Measurements from ENCODE around the gene ADAM22. TPM values are rescaled to one million over a fixed set of nuclear protein-coding genes. Genes with fewer than 3 reads are reported as not detected.

Gene ADAM22
- total and polyA plus RNA-seq, 7 experiments from 2014 or later: 0.79 to 7.1 (median 2.5) TPM

- POLR2A ChIA-PET: no interaction called here
- ATAC-seq (no peak), DNase-seq (no peak)
- Mint-ChIP-seq H3K27me3 (peaks cover 1 to 15% (median 3%) of the 10 kb centered on the region in 5 donors), H3K27ac (no peak overlapping the region), H3K36me3 (peaks cover 0 to 4% (median 0%) of the 10 kb centered on the region in 5 donors), H3K9me3 (peaks cover 0 to 4% (median 1%) of the 10 kb centered on the region in 11 donors), H3K4me1 (peaks cover 6 to 24% (median 20%) of the 10 kb centered on the region in 7 donors), H3K4me3 (no peak overlapping the region)
- CTCF ChIA-PET: no interaction called here
- Histone ChIP-seq H3K4me3 (ENCODE audit: low read length) (no peak overlapping the region), H3K27me3 (ENCODE audit: control insufficient read depth in 2 of 2, insufficient read depth in 2 of 2, low read length in 2 of 2) (peaks cover 0 to 4% of the 10 kb centered on the region in 2 donors), H3K4me1 (ENCODE audit: control insufficient read depth in 2 of 2, insufficient read depth in 2 of 2, low read length in 2 of 2) (peaks cover 8 to 9% of the 10 kb centered on the region in 2 donors), H3K27ac (ENCODE audit: low read depth, low read length) (no peak overlapping the region), H3K9me3 (ENCODE audit: control insufficient read depth in 2 of 3, low read length in 3 of 3) (no peaks in the 10 kb centered on the region), H3K36me3 (ENCODE audit: control insufficient read depth in 2 of 3, insufficient read depth in 3 of 3, low read length in 3 of 3) (peaks cover 0 to 4% (median 0%) of the 10 kb centered on the region in 3 experiments)
- intact Hi-C loops (cut with micrococcal nuclease): loop anchor here in 1 of 2 donors (5.0 kb wide), 1 partner anchor 1894 kb away; no protein-coding TSS in a partner anchor
Measured at GRCh38 chr7:88223265-88223664, 289.2 kb downstream of the ADAM22 start.

- no peaks in the 10 kb centered on the region for H3K9me3 ChIP-seq (ENCODE audit: control insufficient read depth in 2 of 3, low read length in 3 of 3)
- Mint-ChIP-seq H3K27ac (no peak overlapping the region), H3K9me3 (peaks cover 0 to 15% (median 11%) of the 10 kb centered on the region in 11 donors), H3K4me3 (no peak overlapping the region), H3K4me1 (peaks cover 0 to 13% (median 12%) of the 10 kb centered on the region in 7 donors), H3K27me3 (peaks cover 9 to 21% (median 12%) of the 10 kb centered on the region in 5 donors), H3K36me3 (peaks cover 0 to 4% (median 0%) of the 10 kb centered on the region in 5 donors)
- H3K27ac ChIP-seq (ENCODE audit: low read depth, low read length): no peak overlapping the region
- ChIA-PET CTCF (no interaction called here), POLR2A (no interaction called here)
- no peak overlapping the region for H3K4me3 ChIP-seq (ENCODE audit: low read length)
- H3K4me1 ChIP-seq (ENCODE audit: control insufficient read depth in 2 of 2, insufficient read depth in 2 of 2, low read length in 2 of 2): peaks cover 5 to 8% of the 10 kb centered on the region in 2 donors
- peaks cover 0 to under 1% (median 0%) of the 10 kb centered on the region in 3 experiments for H3K36me3 ChIP-seq (ENCODE audit: control insufficient read depth in 2 of 3, insufficient read depth in 3 of 3, low read length in 3 of 3)
- intact Hi-C loops (cut with micrococcal nuclease): loop anchor here in 1 of 2 donors (5.0 kb wide), 1 partner anchor 1893 kb away; no protein-coding TSS in a partner anchor
- ATAC-seq (no peak), DNase-seq (no peak)
- H3K27me3 ChIP-seq (ENCODE audit: control insufficient read depth in 2 of 2, insufficient read depth in 2 of 2, low read length in 2 of 2): peaks cover 0 to 4% of the 10 kb centered on the region in 2 donors
Measured at GRCh38 chr7:88224601-88225275, 290.7 kb downstream of the ADAM22 start.

DNA sequence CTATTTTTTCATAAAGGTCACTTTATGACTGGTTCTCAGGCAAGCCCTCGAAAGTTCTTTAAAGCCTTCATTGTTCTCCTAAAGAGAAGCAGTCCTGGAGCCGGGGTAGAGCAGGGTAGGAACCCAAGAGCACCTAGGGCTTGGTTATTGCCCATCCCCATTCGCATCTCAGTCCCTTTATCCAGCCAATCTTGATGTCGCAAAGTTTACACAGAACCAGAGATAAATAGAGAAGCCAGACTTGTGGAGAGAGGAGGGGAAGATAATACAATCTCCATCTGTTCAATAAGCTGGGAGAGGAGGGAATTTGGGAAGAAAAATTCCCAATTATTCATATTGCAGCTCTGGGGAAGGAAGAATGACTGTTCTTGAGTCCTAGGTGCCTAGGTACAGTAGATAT is 292.1 kb downstream of the ADAM22 start:
- no peaks in the 10 kb centered on the region for H3K36me3 ChIP-seq (ENCODE audit: control insufficient read depth in 2 of 3, insufficient read depth in 3 of 3, low read length in 3 of 3)
- H3K27me3 ChIP-seq (ENCODE audit: control insufficient read depth in 2 of 2, insufficient read depth in 2 of 2, low read length in 2 of 2): peaks cover 0 to 4% of the 10 kb centered on the region in 2 donors
- H3K9me3 Mint-ChIP-seq: peaks cover 2 to 15% (median 11%) of the 10 kb centered on the region in 11 donors
- peaks cover 12 to 26% (median 18%) of the 10 kb centered on the region in 5 donors for H3K27me3 Mint-ChIP-seq
- H3K4me1 ChIP-seq (ENCODE audit: control insufficient read depth in 2 of 2, insufficient read depth in 2 of 2, low read length in 2 of 2): no peaks in the 10 kb centered on the region
- no peak overlapping the region for H3K27ac ChIP-seq (ENCODE audit: low read depth, low read length)
- H3K27ac Mint-ChIP-seq: no peak overlapping the region
- no peak overlapping the region for H3K4me3 Mint-ChIP-seq
- no peak for ATAC-seq
- H3K9me3 ChIP-seq (ENCODE audit: control insufficient read depth in 2 of 3, low read length in 3 of 3): no peaks in the 10 kb centered on the region
- H3K4me3 ChIP-seq (ENCODE audit: low read length): no peak overlapping the region
- intact Hi-C loops (cut with micrococcal nuclease): no loop called here
- peaks cover 0 to 4% (median 0%) of the 10 kb centered on the region in 5 donors for H3K36me3 Mint-ChIP-seq
- ChIA-PET POLR2A (no interaction called here), CTCF (no interaction called here)
- no peak for DNase-seq
- H3K4me1 Mint-ChIP-seq: peaks cover 0 to 2% (median 1%) of the 10 kb centered on the region in 7 donors

DNA sequence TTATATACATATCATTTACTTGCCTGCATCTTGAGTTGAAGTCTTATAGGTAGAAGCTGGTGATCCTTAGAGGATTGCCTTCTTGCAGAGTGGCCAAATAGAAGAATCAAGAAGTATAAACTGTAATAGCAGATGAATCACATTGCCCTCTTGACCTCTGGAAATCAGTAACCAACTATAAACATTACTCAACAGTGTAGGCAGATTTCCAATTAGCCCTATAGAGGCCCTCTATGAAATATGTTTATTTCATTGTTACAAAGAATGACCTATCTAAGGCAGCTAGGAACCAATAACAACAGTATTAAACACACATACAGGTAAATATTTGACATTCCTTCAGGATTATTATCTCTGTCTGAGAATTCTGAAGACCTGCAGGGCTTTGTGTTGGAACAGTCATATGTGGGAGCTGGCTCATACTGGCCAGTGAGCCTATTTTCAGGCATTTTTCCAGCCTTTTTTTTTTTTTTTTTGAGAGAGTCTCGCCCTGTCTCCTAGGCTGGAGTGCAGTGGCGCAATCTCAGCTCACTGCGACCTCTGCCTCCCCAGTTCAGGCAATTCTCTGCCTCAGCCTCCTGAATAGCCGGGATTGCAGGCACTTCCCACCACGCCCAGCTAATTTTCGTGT is 292.9 kb downstream of the ADAM22 start:
- CTCF ChIA-PET: no interaction called here
- no peaks in the 10 kb centered on the region for H3K4me1 Mint-ChIP-seq
- no peak overlapping the region for H3K27ac ChIP-seq (ENCODE audit: low read depth, low read length)
- DNase-seq (no peak), ATAC-seq (peak; percentile 37)
- no peak overlapping the region for H3K27ac Mint-ChIP-seq
- POLR2A ChIA-PET: no interaction called here
- H3K9me3 Mint-ChIP-seq: peaks cover 2 to 15% (median 11%) of the 10 kb centered on the region in 11 donors
- no peak overlapping the region for H3K4me3 Mint-ChIP-seq
- peaks cover 0 to 4% of the 10 kb centered on the region in 2 donors for H3K27me3 ChIP-seq (ENCODE audit: control insufficient read depth in 2 of 2, insufficient read depth in 2 of 2, low read length in 2 of 2)
- peaks cover 0 to 4% (median 0%) of the 10 kb centered on the region in 5 donors for H3K36me3 Mint-ChIP-seq
- intact Hi-C loops (cut with micrococcal nuclease): no loop called here
- H3K4me3 ChIP-seq (ENCODE audit: low read length): no peak overlapping the region
- peaks cover 12 to 29% (median 26%) of the 10 kb centered on the region in 5 donors for H3K27me3 Mint-ChIP-seq
- H3K36me3 ChIP-seq (ENCODE audit: control insufficient read depth in 2 of 3, insufficient read depth in 3 of 3, low read length in 3 of 3): no peaks in the 10 kb centered on the region
- H3K9me3 ChIP-seq (ENCODE audit: control insufficient read depth in 2 of 3, low read length in 3 of 3): no peaks in the 10 kb centered on the region
- no peaks in the 10 kb centered on the region for H3K4me1 ChIP-seq (ENCODE audit: control insufficient read depth in 2 of 2, insufficient read depth in 2 of 2, low read length in 2 of 2)

GRCh38 chr7:88229302-88229995 is 295.4 kb downstream of the ADAM22 start:
- ChIA-PET CTCF (no interaction called here), POLR2A (interaction anchor here (0.8 kb wide), 1 partner anchor 9 kb away, joined by 3 read pairs; no protein-coding TSS in a partner anchor)
- no peaks in the 10 kb centered on the region for H3K4me1 Mint-ChIP-seq
- Histone ChIP-seq H3K4me1 (ENCODE audit: control insufficient read depth in 2 of 2, insufficient read depth in 2 of 2, low read length in 2 of 2) (no peaks in the 10 kb centered on the region), H3K27ac (ENCODE audit: low read depth, low read length) (no peak overlapping the region), H3K27me3 (ENCODE audit: control insufficient read depth in 2 of 2, insufficient read depth in 2 of 2, low read length in 2 of 2) (no peaks in the 10 kb centered on the region), H3K9me3 (ENCODE audit: control insufficient read depth in 2 of 3, low read length in 3 of 3) (no peaks in the 10 kb centered on the region), H3K36me3 (ENCODE audit: control insufficient read depth in 2 of 3, insufficient read depth in 3 of 3, low read length in 3 of 3) (no peaks in the 10 kb centered on the region), H3K4me3 (ENCODE audit: low read length) (no peak overlapping the region)
- no peak overlapping the region for H3K4me3 Mint-ChIP-seq
- ATAC-seq: no peak
- H3K36me3 Mint-ChIP-seq: peaks cover 0 to 4% (median 0%) of the 10 kb centered on the region in 5 donors
- peaks cover 2 to 15% (median 11%) of the 10 kb centered on the region in 11 donors for H3K9me3 Mint-ChIP-seq
- intact Hi-C loops (cut with micrococcal nuclease): no loop called here
- no peak for DNase-seq
- H3K27me3 Mint-ChIP-seq: peaks cover 12 to 32% (median 26%) of the 10 kb centered on the region in 5 donors
- H3K27ac Mint-ChIP-seq: no peak overlapping the region

GRCh38 chr7:88230646-88231045 is 296.6 kb downstream of the ADAM22 start:
- DNase-seq: no peak
- no peak overlapping the region for H3K27ac ChIP-seq (ENCODE audit: low read depth, low read length)
- ATAC-seq: no peak
- H3K4me3 Mint-ChIP-seq: no peak overlapping the region
- H3K27me3 ChIP-seq (ENCODE audit: control insufficient read depth in 2 of 2, insufficient read depth in 2 of 2, low read length in 2 of 2): no peaks in the 10 kb centered on the region
- no peak overlapping the region for H3K27ac Mint-ChIP-seq
- no peaks in the 10 kb centered on the region for H3K36me3 ChIP-seq (ENCODE audit: control insufficient read depth in 2 of 3, insufficient read depth in 3 of 3, low read length in 3 of 3)
- H3K36me3 Mint-ChIP-seq: peaks cover 0 to 4% (median 0%) of the 10 kb centered on the region in 5 donors
- H3K27me3 Mint-ChIP-seq: peaks cover 20 to 37% (median 27%) of the 10 kb centered on the region in 5 donors
- no peaks in the 10 kb centered on the region for H3K9me3 ChIP-seq (ENCODE audit: control insufficient read depth in 2 of 3, low read length in 3 of 3)
- H3K9me3 Mint-ChIP-seq: peaks cover 2 to 15% (median 11%) of the 10 kb centered on the region in 11 donors
- no peaks in the 10 kb centered on the region for H3K4me1 Mint-ChIP-seq
- ChIA-PET CTCF (no interaction called here), POLR2A (no interaction called here)
- intact Hi-C loops (cut with micrococcal nuclease): no loop called here
- H3K4me1 ChIP-seq (ENCODE audit: control insufficient read depth in 2 of 2, insufficient read depth in 2 of 2, low read length in 2 of 2): no peaks in the 10 kb centered on the region
- H3K4me3 ChIP-seq (ENCODE audit: low read length): no peak overlapping the region
